GM19452 (cell line): ENCODE results near the gene FGFR2.

Experiments
- ATAC-seq: cut with Tn5 transposase; IDR thresholded peaks from one replicate; pipeline ENCODE4 v1.9.1; 2021; ENCODE audit not compliant: unreplicated experiment

Gene FGFR2

GRCh38 chr10:121611393-121612159, 13.3 kb upstream of the FGFR2 start:
- no peak for ATAC-seq

DNA sequence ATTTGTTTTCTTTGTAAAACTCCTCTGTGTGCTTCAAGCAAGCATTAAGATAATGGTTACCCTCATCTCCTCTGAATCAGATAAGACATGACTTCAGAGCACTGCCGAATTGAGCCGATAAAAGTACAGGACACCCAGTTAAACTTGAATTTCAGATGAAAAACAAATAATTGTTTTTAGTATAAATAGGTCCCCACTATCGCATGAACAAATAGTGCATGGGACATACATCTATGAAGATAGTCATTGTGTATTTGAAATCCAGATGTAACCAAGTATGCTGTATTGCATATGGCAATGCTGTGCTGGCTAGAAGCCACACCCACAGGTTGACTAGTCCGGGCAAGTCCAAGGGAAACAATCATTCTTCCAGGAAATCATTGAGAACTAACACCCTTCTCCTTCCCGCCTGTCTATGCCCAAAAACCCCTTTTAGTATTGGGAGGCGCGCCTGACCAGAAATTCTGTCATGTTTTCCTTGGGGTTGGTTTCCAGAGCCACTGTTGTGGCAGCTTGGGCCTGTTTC, 12.6 kb upstream of the FGFR2 start:
- ATAC-seq, result no peak

DNA sequence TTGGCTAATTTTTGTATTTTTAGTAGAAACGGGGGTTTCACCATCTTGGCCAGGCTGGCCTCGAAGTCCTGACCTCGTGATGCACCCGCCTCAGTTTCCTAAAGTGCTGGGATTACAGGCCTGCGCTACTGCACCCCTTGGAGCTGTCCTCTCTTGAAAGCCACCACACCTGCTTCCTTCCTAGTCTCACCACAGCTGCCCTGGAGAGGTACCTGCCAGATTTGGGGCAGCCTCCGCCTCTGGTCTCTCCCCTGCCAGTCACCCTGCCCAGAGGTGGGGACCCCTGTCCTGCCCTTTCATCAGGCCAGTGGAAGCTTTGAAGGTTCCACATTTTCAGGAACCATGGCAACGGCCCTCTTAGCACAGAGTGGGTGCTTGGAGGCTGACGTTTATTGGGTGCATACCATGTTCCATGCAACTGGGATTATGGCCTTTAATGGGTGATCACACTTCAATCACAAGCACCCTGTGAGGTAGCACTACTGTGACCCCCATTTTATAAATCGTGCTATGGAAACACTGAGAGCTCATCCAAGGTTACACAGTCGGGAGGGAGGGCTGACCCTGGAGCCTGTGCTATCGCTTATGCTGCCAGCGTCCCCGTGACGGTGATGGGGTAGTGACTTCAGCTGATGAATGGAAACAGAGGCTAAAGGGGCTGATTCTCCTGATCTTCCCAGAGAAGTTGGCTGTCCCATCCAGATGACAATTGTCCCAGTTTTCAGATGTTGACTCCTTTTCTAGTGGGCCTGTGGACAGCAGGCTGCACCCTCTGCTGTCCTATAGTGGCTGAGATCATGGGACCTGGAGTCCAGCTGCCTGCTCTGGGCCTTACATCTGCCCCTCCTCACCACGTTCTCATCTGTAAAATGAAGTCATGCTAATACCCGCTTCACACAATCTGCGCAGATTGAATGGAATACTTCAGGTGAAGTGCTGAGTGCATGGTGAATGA, 11.5 kb upstream of the FGFR2 start:
- no peak for ATAC-seq

- peak; percentile 71 for ATAC-seq
Measured at GRCh38 chr10:121608469-121609190, 10.4 kb upstream of the FGFR2 start.

- no peak for ATAC-seq
Measured at GRCh38 chr10:121607310-121608055, 9.2 kb upstream of the FGFR2 start.

- no peak for ATAC-seq
Measured at GRCh38 chr10:121605708-121606107, 7.5 kb upstream of the FGFR2 start.

GRCh38 chr10:121601458-121601857, 3.2 kb upstream of the FGFR2 start:
- ATAC-seq, result no peak

GRCh38 chr10:121600611-121601010, 2.4 kb upstream of the FGFR2 start:
- ATAC-seq, result no peak

- no peak for ATAC-seq
Measured at GRCh38 chr10:121599947-121600346, 1.7 kb upstream of the FGFR2 start.

DNA sequence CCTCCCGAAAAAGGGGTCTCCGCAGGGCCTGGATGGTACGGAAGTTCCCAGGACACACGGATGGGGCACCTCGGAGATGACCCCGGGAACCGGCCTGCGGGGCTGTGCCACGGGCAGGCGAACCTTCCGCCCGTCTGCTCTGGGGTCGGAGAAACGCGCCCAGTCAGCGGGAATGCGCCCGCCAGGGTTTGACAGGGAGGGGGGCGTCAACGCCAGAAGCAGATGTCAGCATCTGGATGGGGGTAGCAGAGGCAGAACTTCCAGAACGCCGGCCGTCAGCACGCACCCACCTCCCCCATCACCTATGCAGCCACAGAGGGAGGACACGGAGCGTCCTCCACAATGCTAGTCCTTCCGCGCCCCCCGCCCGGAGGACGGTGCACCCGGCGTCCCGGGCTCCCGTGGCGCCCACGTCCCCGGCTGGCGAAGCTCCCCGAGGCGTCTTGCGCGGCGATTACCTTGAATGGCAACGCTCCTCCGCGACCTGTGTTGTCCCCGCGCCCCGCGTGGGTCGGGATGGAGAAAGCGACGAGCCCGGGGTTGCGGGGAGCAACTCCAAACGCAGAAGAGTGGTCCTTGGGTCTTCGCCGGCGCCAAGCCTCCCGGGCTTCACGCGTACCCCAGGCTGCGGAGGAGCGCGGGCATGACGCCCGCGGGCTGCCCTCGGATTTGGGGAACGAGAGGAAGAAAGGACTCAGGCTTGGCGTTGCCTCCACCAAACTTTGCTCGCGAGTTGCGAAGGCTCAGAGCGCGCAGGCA, 561 bp downstream of the FGFR2 start:
- no peak for ATAC-seq

DNA sequence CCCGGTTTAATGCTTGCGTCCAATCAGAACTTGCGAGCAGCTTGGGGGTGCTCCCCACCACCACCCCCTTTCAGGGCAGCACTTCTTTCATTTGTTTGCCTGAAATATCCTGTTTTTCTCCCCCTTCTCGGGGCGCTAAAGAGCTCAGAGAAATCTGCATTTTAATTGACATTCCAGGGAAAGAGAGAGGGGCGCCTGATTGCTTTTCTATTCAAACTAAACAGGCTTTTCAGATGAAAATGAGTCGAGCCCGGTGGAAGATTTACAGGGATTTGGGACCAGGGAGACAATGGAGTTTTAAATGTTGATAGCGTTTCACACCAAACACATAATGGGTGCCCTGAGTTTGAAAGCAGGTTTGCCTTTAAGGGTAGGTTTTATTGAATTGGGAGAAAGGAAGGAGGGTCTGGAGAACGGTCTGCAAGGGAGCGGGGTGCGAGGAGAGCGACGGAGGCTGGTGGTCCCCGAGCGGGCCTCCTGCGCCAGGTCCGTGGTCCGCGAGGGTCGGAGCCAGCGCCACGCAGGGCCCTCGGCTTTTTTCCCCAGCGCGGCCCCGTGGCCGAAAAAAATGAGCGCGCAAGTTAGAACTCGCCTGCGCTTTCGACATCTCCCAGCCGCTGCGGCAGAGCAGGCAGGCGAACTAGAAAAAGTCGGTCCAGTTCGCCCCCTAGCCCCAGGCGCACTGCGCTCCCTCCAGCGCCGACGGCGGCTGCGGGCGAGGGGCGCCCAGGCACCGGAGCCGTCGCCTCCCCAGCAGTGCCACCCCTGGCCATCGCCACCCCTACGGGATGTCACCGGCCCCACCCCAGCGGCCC, 1.3 kb downstream of the FGFR2 start:
- ATAC-seq, result no peak

DNA sequence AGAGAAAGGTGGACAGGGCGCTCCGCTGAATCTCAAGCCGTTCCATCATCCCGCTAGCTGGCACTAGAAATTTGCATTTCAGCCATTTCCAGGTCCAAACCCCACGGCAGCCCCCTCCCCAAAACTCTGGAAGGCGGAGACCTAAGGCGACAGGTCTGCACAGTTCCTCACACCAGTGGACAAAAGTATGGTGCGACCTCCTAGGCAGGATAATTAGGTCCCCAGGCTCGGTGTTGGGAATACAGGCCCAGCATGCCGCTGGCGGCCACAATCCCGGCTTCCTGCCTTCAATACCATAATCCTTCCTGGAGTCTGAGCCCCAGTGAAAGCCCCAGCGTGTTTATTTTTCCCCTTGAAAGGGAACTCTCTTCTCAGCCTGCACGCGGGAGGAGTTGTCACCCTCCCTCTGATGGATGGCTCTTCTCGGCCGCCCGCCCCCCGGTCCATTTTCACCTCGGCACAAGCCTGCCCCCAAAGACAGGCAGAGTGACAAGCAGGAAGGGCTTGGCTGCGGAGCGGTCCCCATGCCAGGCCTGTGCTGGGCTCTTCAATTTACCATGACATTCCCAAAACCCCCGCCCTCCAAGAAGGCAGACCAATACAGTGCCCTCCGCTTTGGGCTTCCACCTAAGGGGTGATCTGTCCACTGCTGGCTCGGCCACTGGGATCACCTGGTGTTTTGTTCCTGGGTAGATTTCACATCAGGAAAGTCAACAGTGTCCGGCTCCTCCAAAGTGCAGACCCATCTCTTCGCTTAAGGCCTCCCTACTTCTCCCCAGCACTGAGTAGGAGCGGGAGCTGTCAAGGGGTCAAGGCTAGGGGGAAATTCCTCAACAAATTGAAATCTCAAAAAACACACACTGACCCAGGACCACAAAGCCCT, 2.2 kb downstream of the FGFR2 start:
- ATAC-seq, result no peak

- no peak for ATAC-seq
Measured at GRCh38 chr10:121595351-121595805, 2.9 kb downstream of the FGFR2 start.

GRCh38 chr10:121594623-121595350, 3.5 kb downstream of the FGFR2 start:
- no peak for ATAC-seq

DNA sequence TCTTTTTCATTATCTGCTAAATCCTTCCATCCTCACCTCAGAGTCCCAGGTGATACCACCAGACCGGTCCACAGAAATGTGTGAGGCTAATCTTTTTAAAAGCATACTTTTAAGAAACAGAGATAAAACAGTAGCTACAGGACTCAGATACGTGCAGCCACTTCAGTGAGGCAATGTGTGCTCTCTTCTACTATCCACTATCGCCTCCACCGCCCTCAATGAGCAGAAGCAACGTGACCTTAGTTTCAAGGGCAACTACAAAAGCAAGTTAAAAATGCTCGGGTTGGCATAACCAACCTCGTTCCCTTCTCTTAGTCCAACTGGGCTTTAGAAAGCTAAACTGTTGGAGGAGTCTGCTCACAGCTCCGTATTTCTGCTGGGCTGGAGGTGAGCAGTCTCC, 4.2 kb downstream of the FGFR2 start:
- ATAC-seq, result no peak

- no peak for ATAC-seq
Measured at GRCh38 chr10:121593281-121594075, 4.8 kb downstream of the FGFR2 start.
